Parathyroid adenoma (tissue), 2 donors: ENCODE results near the gene ZSCAN25.

ENCODE experiments used
- H2AFZ ChIP-seq: fragments of 300-600 bp; sonication (generic); one replicate; pipeline ENCODE4 v1.7.0; 2017; ENCODE audit warnings: antibody characterized with exemption, mild to moderate bottlenecking
- H3K27ac ChIP-seq: fragments of 300-600 bp; sonication (generic); one replicate; pipeline ENCODE4 v1.7.0; 2017
- H3K27me3 ChIP-seq: fragments of 300-600 bp; sonication (generic); one replicate; pipeline ENCODE4 v1.7.0; 2017; ENCODE audit warnings: low read length; ENCODE audit not compliant: control insufficient read depth, insufficient read depth
- H3K36me3 ChIP-seq: fragments of 300-600 bp; sonication (generic); one replicate; pipeline ENCODE4 v1.7.0; 2017; ENCODE audit warnings: low read length; ENCODE audit not compliant: control insufficient read depth, insufficient read depth
- H3K4me1 ChIP-seq: fragments of 300-600 bp; sonication (generic); one replicate; pipeline ENCODE4 v1.7.0; 2017; ENCODE audit warnings: control low read depth
- H3K4me2 ChIP-seq: fragments of 300-600 bp; sonication (generic); one replicate; pipeline ENCODE4 v1.7.0; 2017; ENCODE audit warnings: low read length
- H3K4me3 ChIP-seq: fragments of 300-600 bp; sonication (generic); one replicate; pipeline ENCODE4 v1.7.0; 2017; ENCODE audit warnings: low read depth, low read length
- H3K79me2 ChIP-seq: fragments of 300-600 bp; sonication (generic); one replicate; pipeline ENCODE4 v1.7.0; 2017; ENCODE audit warnings: control low read depth
- H3K9ac ChIP-seq: fragments of 300-600 bp; sonication (generic); one replicate; pipeline ENCODE4 v1.7.0; 2017; ENCODE audit warnings: mild to moderate bottlenecking
- H3K9me3 ChIP-seq: fragments of 300-600 bp; sonication (generic); one replicate; pipeline ENCODE4 v1.7.0; 2017; ENCODE audit warnings: low read length; ENCODE audit not compliant: control insufficient read depth
- TF ChIP-seq, protein P1 (sequence below): fragments of 300-600 bp; sonication (generic); IDR thresholded peaks from one replicate; pipeline ENCODE4 v1.7.0; 2017; ENCODE audit warnings: antibody characterized with exemption, mild to moderate bottlenecking
- donor health status: primary hyperparathyroidism.

The ZSCAN25 gene

GRCh38 chr7:99643464-99643863 lies 26.7 kb downstream of the ZSCAN25 start:
- Histone ChIP-seq H3K9me3 (no peaks in the 10 kb centered on the region), H3K4me2 (no peak overlapping the region), H3K79me2 (peaks cover 4% of the 10 kb centered on the region), H3K36me3 (no peaks in the 10 kb centered on the region), H3K4me3 (no peak overlapping the region), H3K4me1 (no peaks in the 10 kb centered on the region), H2AFZ (no peak overlapping the region), H3K27ac (no peak overlapping the region), H3K27me3 (no peaks in the 10 kb centered on the region), H3K9ac (no peak overlapping the region)
- TF ChIP-seq, protein P1, sequence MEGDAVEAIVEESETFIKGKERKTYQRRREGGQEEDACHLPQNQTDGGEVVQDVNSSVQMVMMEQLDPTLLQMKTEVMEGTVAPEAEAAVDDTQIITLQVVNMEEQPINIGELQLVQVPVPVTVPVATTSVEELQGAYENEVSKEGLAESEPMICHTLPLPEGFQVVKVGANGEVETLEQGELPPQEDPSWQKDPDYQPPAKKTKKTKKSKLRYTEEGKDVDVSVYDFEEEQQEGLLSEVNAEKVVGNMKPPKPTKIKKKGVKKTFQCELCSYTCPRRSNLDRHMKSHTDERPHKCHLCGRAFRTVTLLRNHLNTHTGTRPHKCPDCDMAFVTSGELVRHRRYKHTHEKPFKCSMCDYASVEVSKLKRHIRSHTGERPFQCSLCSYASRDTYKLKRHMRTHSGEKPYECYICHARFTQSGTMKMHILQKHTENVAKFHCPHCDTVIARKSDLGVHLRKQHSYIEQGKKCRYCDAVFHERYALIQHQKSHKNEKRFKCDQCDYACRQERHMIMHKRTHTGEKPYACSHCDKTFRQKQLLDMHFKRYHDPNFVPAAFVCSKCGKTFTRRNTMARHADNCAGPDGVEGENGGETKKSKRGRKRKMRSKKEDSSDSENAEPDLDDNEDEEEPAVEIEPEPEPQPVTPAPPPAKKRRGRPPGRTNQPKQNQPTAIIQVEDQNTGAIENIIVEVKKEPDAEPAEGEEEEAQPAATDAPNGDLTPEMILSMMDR: no peak

DNA sequence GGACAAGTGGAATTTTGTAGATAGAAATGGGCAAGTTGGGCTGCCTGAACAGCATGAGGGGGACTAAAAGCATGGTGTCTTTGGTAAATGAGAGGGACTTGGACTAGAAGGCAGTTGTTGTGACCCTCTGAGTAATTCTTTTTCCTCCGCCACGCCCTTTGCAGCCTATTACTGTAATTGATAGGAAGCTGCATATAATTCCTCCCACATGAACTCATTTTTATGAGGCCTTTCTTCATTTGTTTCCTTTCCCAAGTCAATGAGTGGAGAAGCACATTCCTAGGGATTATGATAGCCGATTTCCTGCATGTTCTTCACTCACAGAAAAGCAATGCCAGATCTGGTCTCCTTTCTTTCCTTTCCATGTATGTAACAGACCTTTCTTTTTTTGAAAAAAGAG lies 27.7 kb downstream of the ZSCAN25 start:
- Histone ChIP-seq H3K9me3 (no peaks in the 10 kb centered on the region), H3K4me1 (no peaks in the 10 kb centered on the region), H3K4me2 (no peak overlapping the region), H3K36me3 (no peaks in the 10 kb centered on the region), H3K27ac (no peak overlapping the region), H3K27me3 (no peaks in the 10 kb centered on the region), H3K4me3 (no peak overlapping the region), H2AFZ (no peak overlapping the region), H3K9ac (no peak overlapping the region), H3K79me2 (peaks cover 6% of the 10 kb centered on the region)
- TF ChIP-seq, protein P1: no peak

GRCh38 chr7:99645590-99645989 lies 28.8 kb downstream of the ZSCAN25 start:
- Histone ChIP-seq H3K9me3 (no peaks in the 10 kb centered on the region), H2AFZ (no peak overlapping the region), H3K4me1 (no peaks in the 10 kb centered on the region), H3K79me2 (peaks cover 6% of the 10 kb centered on the region), H3K9ac (no peak overlapping the region), H3K36me3 (no peaks in the 10 kb centered on the region), H3K27me3 (no peaks in the 10 kb centered on the region), H3K4me3 (no peak overlapping the region), H3K27ac (no peak overlapping the region), H3K4me2 (no peak overlapping the region)
- TF ChIP-seq, protein P1: no peak

DNA sequence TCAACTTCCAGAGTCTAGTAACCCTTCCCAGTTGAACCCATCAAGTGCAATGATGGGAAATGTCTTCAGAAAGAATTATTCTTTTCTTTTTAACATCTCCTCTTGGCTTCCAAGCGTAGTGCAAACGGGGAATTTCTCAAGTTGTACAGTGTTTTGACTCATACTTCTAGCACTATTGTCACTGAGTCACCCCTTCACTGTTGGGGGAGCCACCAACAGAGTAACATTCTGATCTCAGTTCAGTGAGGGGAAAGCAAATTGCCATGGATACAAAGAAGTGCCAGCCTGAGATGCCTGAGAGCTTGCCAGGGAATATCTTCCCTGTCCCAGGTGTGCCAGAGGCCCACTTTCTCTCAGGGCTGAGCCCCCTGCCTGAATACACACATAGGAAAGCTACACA lies 32.1 kb downstream of the ZSCAN25 start:
- H3K79me2 ChIP-seq: peaks cover 6% of the 10 kb centered on the region
- H3K4me1 ChIP-seq: no peaks in the 10 kb centered on the region
- TF ChIP-seq, protein P1: no peak
- H3K9ac ChIP-seq: no peak overlapping the region
- no peak overlapping the region for H3K27ac ChIP-seq
- no peak overlapping the region for H3K4me3 ChIP-seq
- H3K36me3 ChIP-seq: no peaks in the 10 kb centered on the region
- H2AFZ ChIP-seq: no peak overlapping the region
- no peaks in the 10 kb centered on the region for H3K27me3 ChIP-seq
- no peaks in the 10 kb centered on the region for H3K9me3 ChIP-seq
- no peak overlapping the region for H3K4me2 ChIP-seq

- Histone ChIP-seq H3K4me3 (no peak overlapping the region), H3K9ac (no peak overlapping the region), H2AFZ (no peak overlapping the region), H3K4me1 (no peaks in the 10 kb centered on the region), H3K4me2 (no peak overlapping the region), H3K79me2 (peaks cover 6% of the 10 kb centered on the region), H3K27me3 (no peaks in the 10 kb centered on the region), H3K9me3 (no peaks in the 10 kb centered on the region), H3K36me3 (no peaks in the 10 kb centered on the region), H3K27ac (no peak overlapping the region)
- TF ChIP-seq, protein P1: no peak
Measured at GRCh38 chr7:99651290-99651689, 34.5 kb downstream of the ZSCAN25 start.
